A549 (cell line): ENCODE results near the gene TCERG1.

Experiments used
- CHD4 ChIP-seq: fragments of 200-600 bp; sonication (generic); IDR thresholded peaks from 2 replicates; pipeline ENCODE4 v1.6.1; 2016; ENCODE audit warnings: antibody characterized with exemption, mild to moderate bottlenecking, borderline replicate concordance
- CTCF ChIP-seq: fragments of >200 bp; sonication (Bioruptor Twin); formaldehyde crosslinking; IDR thresholded peaks from 3 replicates; pipeline ENCODE4 v1.5.1; 2016
- MAFK ChIP-seq: fragments of 450-650 bp; IDR thresholded peaks from 2 replicates; pipeline ENCODE4 v1.6.1; 2014; ENCODE audit not compliant: partially characterized antibody
- RFX5 ChIP-seq: fragments of 450-650 bp; IDR thresholded peaks from 2 replicates; pipeline ENCODE4 v1.7.1; 2014; ENCODE audit warnings: antibody characterized with exemption, mild to moderate bottlenecking, moderate library complexity

- TF ChIP-seq MAFK, result no peak
- TF ChIP-seq CTCF, result no peak
- no peak for TF ChIP-seq CHD4
- TF ChIP-seq RFX5, result no peak
Observed at GRCh38 chr5:146410272-146410671, 36.9 kb upstream of the TCERG1 start.
